Prostate gland (tissue), 2 donors: Measurements from ENCODE around the gene RAPGEF2.

Experiments
- CTCF ChIP-seq, 4 experiments: fragments of 200-600 bp in 2 of 4; fragments of 450-650 bp in 2 of 4; sonication (generic) in 2 of 4; IDR thresholded peaks; 1 replicate in 3 of 4; 2 replicates in 1 of 4; pipeline ENCODE4 v1.5.1; 2016 to 2019; ENCODE audit warnings: antibody characterized with exemption in 4 of 4, mild to moderate bottlenecking in 2 of 4, moderate library complexity in 2 of 4
- POLR2A ChIP-seq: fragments of 450-650 bp; IDR thresholded peaks from one replicate; pipeline ENCODE4 v1.6.1; 2016; ENCODE audit warnings: antibody characterized with exemption, mild to moderate bottlenecking

DNA sequence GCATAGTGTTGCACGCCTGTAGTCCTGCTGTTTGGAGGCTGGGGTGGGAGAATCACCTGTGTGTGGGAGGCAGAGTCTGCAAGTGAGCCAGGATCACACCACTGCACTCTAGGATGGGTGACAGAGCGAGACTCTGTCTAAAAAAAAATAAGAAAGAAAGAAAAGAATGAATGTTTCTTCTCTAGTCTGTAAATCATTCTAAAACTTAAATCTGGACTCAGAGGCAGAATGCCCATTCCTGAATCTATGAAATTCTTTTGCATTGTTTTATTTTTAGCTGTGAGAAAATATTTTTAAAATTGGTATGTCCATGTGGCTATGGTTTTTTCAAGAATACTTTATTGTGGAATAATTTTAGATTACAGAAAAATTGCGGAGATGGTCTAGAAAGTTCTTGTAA is 49.3 kb downstream of the RAPGEF2 start:
- no peak for TF ChIP-seq CTCF (IDR thresholded peaks at IDR 0.05)
- no peak for TF ChIP-seq POLR2A
